GM12865 (cell line): Measurements from ENCODE around the gene P3R3URF.

Experiments
- DNase-seq: peaks from one replicate; pipeline ENCODE4 v3.0.0; 2010; ENCODE audit warnings: low read depth
- H3K4me3 ChIP-seq: 2 replicates; pipeline ENCODE4 v1.5.1; 2011; ENCODE audit warnings: mild to moderate bottlenecking, low read depth, low read length, control low read depth
- TF ChIP-seq, protein P1 (sequence below): IDR thresholded peaks from 2 replicates; pipeline ENCODE4 v1.5.1; 2011; ENCODE audit warnings: low read length, control low read depth, low read depth, inconsistent platforms; ENCODE audit not compliant: insufficient read depth; ENCODE audit errors: missing control alignments

P3R3URF gene

DNA sequence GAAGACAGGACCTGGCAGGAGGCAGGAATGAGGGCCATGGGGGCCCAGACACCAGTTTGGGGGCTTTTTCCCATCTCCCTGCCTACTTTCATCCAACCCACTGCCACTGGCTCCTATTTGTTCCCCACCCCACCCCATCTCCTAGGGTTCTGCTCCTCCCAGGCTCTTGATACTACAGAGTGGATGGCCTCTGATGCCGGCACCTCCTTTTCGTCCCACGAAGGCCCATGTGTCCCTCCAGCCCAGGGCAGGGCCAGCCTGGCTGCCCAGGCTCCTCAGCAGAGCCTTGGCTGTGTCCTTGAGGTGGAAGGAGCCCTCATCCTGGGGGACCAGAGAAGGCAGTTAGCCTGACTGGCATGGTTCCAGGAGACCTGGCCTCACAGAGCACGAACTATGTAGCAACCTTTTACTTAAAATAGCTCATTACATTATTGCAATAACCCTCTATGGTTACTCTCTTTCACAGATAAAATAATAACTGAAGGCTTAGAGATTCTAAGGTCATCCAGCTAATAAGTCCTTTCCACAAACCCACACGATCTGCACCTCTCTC is 18.4 kb upstream of the P3R3URF start:
- no peak overlapping the region for H3K4me3 ChIP-seq
- DNase-seq = no peak
- TF ChIP-seq, protein P1, sequence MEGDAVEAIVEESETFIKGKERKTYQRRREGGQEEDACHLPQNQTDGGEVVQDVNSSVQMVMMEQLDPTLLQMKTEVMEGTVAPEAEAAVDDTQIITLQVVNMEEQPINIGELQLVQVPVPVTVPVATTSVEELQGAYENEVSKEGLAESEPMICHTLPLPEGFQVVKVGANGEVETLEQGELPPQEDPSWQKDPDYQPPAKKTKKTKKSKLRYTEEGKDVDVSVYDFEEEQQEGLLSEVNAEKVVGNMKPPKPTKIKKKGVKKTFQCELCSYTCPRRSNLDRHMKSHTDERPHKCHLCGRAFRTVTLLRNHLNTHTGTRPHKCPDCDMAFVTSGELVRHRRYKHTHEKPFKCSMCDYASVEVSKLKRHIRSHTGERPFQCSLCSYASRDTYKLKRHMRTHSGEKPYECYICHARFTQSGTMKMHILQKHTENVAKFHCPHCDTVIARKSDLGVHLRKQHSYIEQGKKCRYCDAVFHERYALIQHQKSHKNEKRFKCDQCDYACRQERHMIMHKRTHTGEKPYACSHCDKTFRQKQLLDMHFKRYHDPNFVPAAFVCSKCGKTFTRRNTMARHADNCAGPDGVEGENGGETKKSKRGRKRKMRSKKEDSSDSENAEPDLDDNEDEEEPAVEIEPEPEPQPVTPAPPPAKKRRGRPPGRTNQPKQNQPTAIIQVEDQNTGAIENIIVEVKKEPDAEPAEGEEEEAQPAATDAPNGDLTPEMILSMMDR = no peak

DNA sequence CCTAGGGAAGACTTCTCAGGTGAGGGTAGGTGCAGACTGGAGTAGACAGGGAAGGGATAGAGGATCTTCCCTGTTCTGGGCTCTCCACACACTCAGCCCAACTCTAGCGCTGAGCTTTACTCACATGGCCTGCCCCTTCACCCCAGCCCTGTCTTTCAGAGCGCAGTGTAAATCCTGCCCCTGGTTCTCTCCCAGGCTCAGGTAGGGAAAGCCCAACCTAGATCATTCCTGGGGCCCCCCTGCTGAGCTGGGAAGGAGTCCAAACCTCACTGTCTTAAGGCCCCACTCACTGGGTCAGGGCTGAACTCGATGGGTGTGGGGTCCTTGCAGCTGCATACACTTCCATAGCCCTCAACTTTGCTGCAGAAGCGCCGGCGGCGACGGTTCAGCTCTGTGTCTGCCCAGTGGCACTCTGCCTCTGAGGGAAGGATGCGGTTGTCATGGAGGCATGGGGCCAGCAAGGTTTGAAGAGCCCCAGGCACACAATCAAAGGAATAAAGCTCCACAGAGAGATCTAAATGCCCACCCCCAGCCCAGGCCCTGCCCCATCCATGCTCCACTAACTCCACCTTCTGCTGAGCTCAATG is 17.8 kb upstream of the P3R3URF start:
- H3K4me3 ChIP-seq = no peak overlapping the region
- TF ChIP-seq, protein P1 = no peak
- no peak for DNase-seq

- TF ChIP-seq, protein P1 = no peak
- no peak overlapping the region for H3K4me3 ChIP-seq
- DNase-seq = no peak
These were observed 17.0 kb upstream of the P3R3URF start for GRCh38 chr1:46193285-46193684.

DNA sequence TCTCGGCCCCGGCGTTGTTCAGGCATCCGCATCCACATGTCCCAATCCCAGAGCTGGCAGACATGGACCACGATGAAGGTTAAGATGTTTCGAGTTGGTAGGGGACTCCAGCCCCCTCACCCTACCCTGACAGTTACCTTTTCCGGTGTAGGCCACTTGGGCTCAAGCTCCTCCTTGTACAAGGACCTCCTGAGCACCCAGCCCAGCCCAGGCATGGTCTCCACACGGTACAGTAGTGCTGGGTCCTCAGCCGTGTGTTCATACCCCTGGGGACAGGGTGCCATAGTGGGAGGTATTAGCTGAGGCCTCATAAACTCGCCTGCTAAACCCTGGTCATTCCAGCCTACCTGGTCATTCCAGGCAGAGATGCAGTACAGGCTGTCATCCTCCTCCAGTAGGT is 15.9 kb upstream of the P3R3URF start:
- no peak for DNase-seq
- no peak overlapping the region for H3K4me3 ChIP-seq
- TF ChIP-seq, protein P1 = no peak

- no peak for DNase-seq
- H3K4me3 ChIP-seq = no peak overlapping the region
- TF ChIP-seq, protein P1 = no peak
These were observed 14.9 kb upstream of the P3R3URF start for GRCh38 chr1:46191033-46191701.

DNA sequence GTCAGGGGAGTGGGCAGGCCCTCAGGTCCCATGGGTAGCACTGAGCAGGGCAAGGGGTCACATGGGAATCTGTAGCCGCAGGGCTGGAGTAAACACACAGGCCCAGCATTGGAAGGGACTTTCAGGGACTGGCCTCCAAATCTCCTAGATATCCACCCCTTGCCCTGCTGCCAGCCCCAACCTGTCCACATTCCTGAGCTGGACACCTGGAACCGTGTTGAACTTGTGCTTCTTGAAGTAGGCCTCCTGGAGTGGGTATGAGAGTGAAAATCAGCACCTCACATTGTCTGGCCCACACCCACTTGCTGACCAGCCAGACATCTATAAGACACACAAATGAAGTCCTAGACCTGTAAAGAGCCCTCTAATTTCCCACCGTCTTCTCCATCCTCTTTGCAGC is 14.3 kb upstream of the P3R3URF start:
- TF ChIP-seq, protein P1 = no peak
- DNase-seq = no peak
- H3K4me3 ChIP-seq = no peak overlapping the region
